DND-41 (cell line): Measurements from ENCODE around the gene CERS6.

ENCODE experiments used
- ATAC-seq: fragments of 200-7000 bp; cut with Tn5 transposase; 3 replicates; pipeline ENCODE4 v1.9.1; 2021; ENCODE audit warnings: low read depth; ENCODE audit not compliant: insufficient read depth
- DNase-seq: peaks from one replicate; pipeline ENCODE4 v3.0.0-alpha.2; 2020
- H2AFZ ChIP-seq: 2 replicates; pipeline ENCODE4 v1.6.0; 2012; ENCODE audit warnings: low read depth, low read length
- H3K27ac ChIP-seq: 2 replicates; pipeline ENCODE4 v1.5.1; 2012; ENCODE audit warnings: low read length, inconsistent platforms
- H3K27me3 ChIP-seq: fragments of 200-600 bp; sonication (generic); 2 replicates; pipeline ENCODE4 v1.6.0; 2012; ENCODE audit warnings: low read length, mild to moderate bottlenecking, inconsistent platforms; ENCODE audit not compliant: insufficient read depth, poor library complexity
- H3K36me3 ChIP-seq: 2 replicates; pipeline ENCODE4 v1.5.1; 2012; ENCODE audit warnings: low read length, inconsistent platforms; ENCODE audit not compliant: insufficient read depth
- H3K4me1 ChIP-seq: 2 replicates; pipeline ENCODE4 v1.5.1; 2012; ENCODE audit warnings: mild to moderate bottlenecking, low read length; ENCODE audit not compliant: insufficient read depth
- H3K4me2 ChIP-seq: 2 replicates; pipeline ENCODE4 v1.6.0; 2012; ENCODE audit warnings: mild to moderate bottlenecking, moderate library complexity, low read length, inconsistent platforms; ENCODE audit not compliant: insufficient read depth
- H3K4me3 ChIP-seq, 2 experiments: fragments of 200-600 bp in 1 of 2; shearing (Covaris generic) in 1 of 2; 2 replicates each; pipeline ENCODE4 v1.5.1; 2012 to 2016; ENCODE audit warnings: inconsistent platforms in 2 of 2, low read length in 2 of 2, mild to moderate bottlenecking in 2 of 2, low read depth in 1 of 2, moderate library complexity in 1 of 2
- H3K79me2 ChIP-seq: 2 replicates; pipeline ENCODE4 v1.6.0; 2012; ENCODE audit warnings: low read length, inconsistent platforms; ENCODE audit not compliant: insufficient read depth
- H3K9ac ChIP-seq: 2 replicates; pipeline ENCODE4 v1.6.0; 2012; ENCODE audit warnings: low read depth, mild to moderate bottlenecking, inconsistent platforms, low read length, moderate library complexity
- H3K9me3 ChIP-seq: 2 replicates; pipeline ENCODE4 v1.5.1; 2012; ENCODE audit warnings: low read length, moderate library complexity, mild to moderate bottlenecking, inconsistent platforms; ENCODE audit not compliant: insufficient read depth, severe bottlenecking
- H4K20me1 ChIP-seq: 2 replicates; pipeline ENCODE4 v1.6.0; 2012; ENCODE audit warnings: low read length; ENCODE audit not compliant: insufficient read depth
- CTCF ChIP-seq: IDR thresholded peaks from 2 replicates; pipeline ENCODE4 v1.5.1; 2012; ENCODE audit warnings: borderline replicate concordance, low read length, moderate library complexity, mild to moderate bottlenecking; ENCODE audit not compliant: poor library complexity, severe bottlenecking; ENCODE audit errors: extremely low read depth
- EZH2 ChIP-seq: IDR thresholded peaks from 3 replicates; pipeline ENCODE4 v1.6.1; 2012; ENCODE audit warnings: borderline replicate concordance, low read depth, mild to moderate bottlenecking, moderate library complexity, low read length, inconsistent platforms; ENCODE audit not compliant: severe bottlenecking

Gene CERS6

DNA sequence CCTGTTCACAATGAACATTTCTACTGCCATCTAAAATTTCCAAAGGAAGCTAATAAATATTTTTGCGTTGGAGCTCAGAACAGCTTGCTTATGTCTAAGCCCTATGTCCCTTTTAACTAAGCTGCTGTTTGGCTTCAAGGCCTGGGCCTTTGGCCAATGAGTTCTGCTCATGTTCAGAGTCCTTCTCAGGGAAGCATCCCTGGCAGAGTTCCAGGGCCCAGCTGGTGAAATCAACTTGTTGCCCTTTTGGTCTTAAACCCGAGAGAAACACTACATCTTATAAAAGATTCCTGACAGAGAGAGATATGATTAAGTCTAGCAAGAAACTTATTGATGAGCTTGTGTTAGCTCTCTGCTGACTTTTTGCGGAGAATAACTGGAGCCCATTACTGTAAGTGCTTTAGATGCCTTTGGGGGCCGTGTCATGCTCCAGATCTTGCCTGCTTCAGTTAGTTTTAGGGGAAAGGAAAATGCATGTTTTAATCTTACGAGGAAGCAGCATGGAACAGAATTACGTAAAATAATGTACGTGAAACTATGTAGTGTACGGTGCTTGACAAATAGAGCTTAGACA is 243.9 kb downstream of the CERS6 start:
- Histone ChIP-seq H3K79me2 (no peaks in the 10 kb centered on the region), H3K9ac (no peak overlapping the region), H2AFZ (no peak overlapping the region), H3K27me3 (no peaks in the 10 kb centered on the region), H3K4me2 (no peak overlapping the region), H3K4me3 (no peak overlapping the region), H3K9me3 (peaks cover 2% of the 10 kb centered on the region), H3K4me1 (no peaks in the 10 kb centered on the region), H3K27ac (no peak overlapping the region), H3K36me3 (peaks cover 25% of the 10 kb centered on the region; the same call in 1 of the 2 replicates), H4K20me1 (no peaks in the 10 kb centered on the region)
- no peak for ATAC-seq
- no peak for DNase-seq
- TF ChIP-seq CTCF = no peak
- no peak for TF ChIP-seq EZH2

GRCh38 chr2:168700615-168701245 is 244.7 kb downstream of the CERS6 start:
- Histone ChIP-seq H3K27me3 (no peaks in the 10 kb centered on the region), H4K20me1 (no peaks in the 10 kb centered on the region), H2AFZ (no peak overlapping the region), H3K4me2 (no peak overlapping the region), H3K4me3 (no peak overlapping the region), H3K36me3 (peaks cover 20% of the 10 kb centered on the region; the same call in 1 of the 2 replicates), H3K9ac (no peak overlapping the region), H3K27ac (no peak overlapping the region), H3K79me2 (no peaks in the 10 kb centered on the region), H3K9me3 (peaks cover 2% of the 10 kb centered on the region), H3K4me1 (no peaks in the 10 kb centered on the region)
- no peak for ATAC-seq
- TF ChIP-seq EZH2 = no peak
- TF ChIP-seq CTCF = no peak
- DNase-seq = no peak

DNA sequence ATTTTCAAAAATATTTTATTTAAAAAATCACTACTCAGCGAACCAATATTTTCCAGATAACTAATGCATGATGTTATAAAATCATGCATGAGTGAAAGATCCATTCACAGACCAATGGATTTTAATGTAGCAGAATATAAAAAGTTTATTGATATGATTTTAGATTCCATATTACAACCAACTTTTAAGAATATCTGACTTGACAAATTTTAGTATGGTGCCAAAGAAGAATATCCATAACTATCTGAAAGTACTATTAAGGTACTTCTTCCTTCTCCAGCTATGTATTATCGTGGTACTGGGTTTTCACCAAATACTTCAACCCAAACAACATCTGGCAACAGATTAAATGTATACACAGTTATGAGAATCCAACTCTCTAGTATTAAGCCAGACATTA is 246.5 kb downstream of the CERS6 start:
- no peak for TF ChIP-seq EZH2
- no peak for TF ChIP-seq CTCF
- Histone ChIP-seq H2AFZ (no peak overlapping the region), H3K4me1 (no peaks in the 10 kb centered on the region), H3K4me3 (no peak overlapping the region), H3K4me2 (no peak overlapping the region), H3K79me2 (no peaks in the 10 kb centered on the region), H3K9ac (no peak overlapping the region), H3K9me3 (peaks cover 2% of the 10 kb centered on the region), H3K27me3 (no peaks in the 10 kb centered on the region), H3K27ac (no peak overlapping the region), H4K20me1 (no peaks in the 10 kb centered on the region), H3K36me3 (peaks cover 4% of the 10 kb centered on the region; the same call in 1 of the 2 replicates)
- DNase-seq (no peak), ATAC-seq (no peak)
